HCEC 1CT (cell line): ENCODE results near the gene KCNT1.

Experiments
- DNase-seq: peaks from one replicate; pipeline ENCODE4 v3.0.0-alpha.2; 2017

Gene KCNT1

GRCh38 chr9:135701067-135701958, 672 bp upstream of the KCNT1 start:
- no peak for DNase-seq

- DNase-seq, result no peak
These were observed 1.7 kb downstream of the KCNT1 start for GRCh38 chr9:135703726-135704125.

- DNase-seq, result no peak
These were observed 2.5 kb downstream of the KCNT1 start for GRCh38 chr9:135704483-135704882.

GRCh38 chr9:135705376-135705775, 3.4 kb downstream of the KCNT1 start:
- no peak for DNase-seq

GRCh38 chr9:135706288-135706687, 4.3 kb downstream of the KCNT1 start:
- no peak for DNase-seq

- no peak for DNase-seq
These were observed 5.5 kb downstream of the KCNT1 start for GRCh38 chr9:135707252-135708138.

- DNase-seq, result no peak
These were observed 6.2 kb downstream of the KCNT1 start for GRCh38 chr9:135708164-135708563.

- no peak for DNase-seq
These were observed 9.4 kb downstream of the KCNT1 start for GRCh38 chr9:135711391-135711790.

- no peak for DNase-seq
These were observed 9.9 kb downstream of the KCNT1 start for GRCh38 chr9:135711881-135712280.

- no peak for DNase-seq
These were observed 10.8 kb downstream of the KCNT1 start for GRCh38 chr9:135712613-135713295.

GRCh38 chr9:135714242-135715055, 12.5 kb downstream of the KCNT1 start:
- DNase-seq, result no peak

GRCh38 chr9:135715056-135715595, 13.1 kb downstream of the KCNT1 start:
- no peak for DNase-seq

- no peak for DNase-seq
These were observed 14.1 kb downstream of the KCNT1 start for GRCh38 chr9:135716045-135716444.

GRCh38 chr9:135717410-135717809, 15.4 kb downstream of the KCNT1 start:
- no peak for DNase-seq

GRCh38 chr9:135718616-135719015, 16.6 kb downstream of the KCNT1 start:
- DNase-seq, result peak; percentile 8

GRCh38 chr9:135719472-135719871, 17.5 kb downstream of the KCNT1 start:
- DNase-seq, result no peak

- DNase-seq, result no peak
These were observed 20.4 kb downstream of the KCNT1 start for GRCh38 chr9:135722365-135722764.

- DNase-seq, result no peak
These were observed 22.3 kb downstream of the KCNT1 start for GRCh38 chr9:135724186-135724787.

GRCh38 chr9:135726138-135726853, 24.3 kb downstream of the KCNT1 start:
- no peak for DNase-seq

- DNase-seq, result no peak
These were observed 25.4 kb downstream of the KCNT1 start for GRCh38 chr9:135727257-135727875.
